Activated T-cell treated with anti-CD3 and anti-CD28 coated beads, Interleukin-2, amount 50 U/mL, for 24 hours (primary cell): ENCODE measurements around the gene CFAP43.
"Not testable (repeated sequence)": the region's sequence is repeated elsewhere in the genome, so short reads cannot be mapped to it uniquely, and the experiment has no call there.

Experiments
- DNase-seq: peaks from one replicate; pipeline ENCODE4 v3.0.0-alpha.2; 2020
- H3K27ac Mint-ChIP-seq: 2 replicates; pipeline ENCODE4 v1.8.0; 2020; ENCODE audit warnings: mild to moderate bottlenecking, mixed read lengths
- H3K27me3 Mint-ChIP-seq: 2 replicates; pipeline ENCODE4 v1.8.0; 2020; ENCODE audit warnings: mixed read lengths
- H3K36me3 Mint-ChIP-seq: 2 replicates; pipeline ENCODE4 v1.8.0; 2020; ENCODE audit warnings: low read depth, mixed read lengths
- H3K4me1 Mint-ChIP-seq: 2 replicates; pipeline ENCODE4 v1.8.0; 2020; ENCODE audit warnings: low read depth, mixed read lengths
- H3K4me3 Mint-ChIP-seq: 2 replicates; pipeline ENCODE4 v1.8.0; 2020; ENCODE audit warnings: mild to moderate bottlenecking, moderate library complexity, mixed read lengths
- H3K9me3 Mint-ChIP-seq: 2 replicates; pipeline ENCODE4 v1.8.0; 2020; ENCODE audit warnings: mixed read lengths

The CFAP43 gene

DNA sequence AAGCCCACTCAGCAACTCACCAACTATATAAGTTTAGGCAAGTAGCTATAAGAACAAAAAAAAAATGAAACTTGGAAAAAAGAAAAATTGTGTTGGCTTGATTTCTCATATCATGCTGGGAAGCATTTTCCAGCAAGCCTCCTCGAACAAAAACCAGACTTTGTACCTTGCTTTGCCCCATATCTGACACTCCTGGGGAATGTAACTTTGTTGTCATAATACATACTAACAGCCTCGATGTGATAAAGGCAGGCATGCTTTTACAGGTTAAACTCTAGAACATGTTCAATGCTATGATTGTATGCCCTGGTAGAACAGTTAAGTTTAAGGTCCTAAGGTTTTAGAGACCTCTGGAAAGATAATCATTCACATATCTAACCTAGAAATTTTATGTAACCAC is 11.6 kb downstream of the CFAP43 start:
- Mint-ChIP-seq H3K4me3 (no peak overlapping the region), H3K36me3 (no peaks in the 10 kb centered on the region), H3K9me3 (no peaks in the 10 kb centered on the region), H3K27me3 (peaks cover 19% of the 10 kb centered on the region), H3K4me1 (no peaks in the 10 kb centered on the region), H3K27ac (no peak overlapping the region)
- DNase-seq = no peak

DNA sequence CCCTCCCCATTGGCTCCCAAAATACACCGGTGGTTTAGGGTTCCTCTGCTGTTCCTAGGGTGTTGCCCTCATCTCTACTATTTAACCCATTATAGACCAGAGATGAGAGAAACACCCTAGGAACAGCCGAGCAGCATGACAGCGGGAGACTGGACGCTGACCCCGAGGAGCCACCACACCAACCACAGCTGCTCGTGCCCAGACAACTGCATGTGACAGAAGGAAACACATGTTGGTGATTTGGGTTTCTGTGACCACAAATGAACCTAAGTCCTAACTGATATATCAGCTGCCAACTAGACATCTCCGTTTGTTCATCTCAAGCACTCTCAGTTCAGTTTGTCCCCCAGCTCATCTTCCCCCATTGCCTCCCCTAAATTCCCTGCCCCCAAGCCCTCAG is 13.4 kb downstream of the CFAP43 start:
- no peaks in the 10 kb centered on the region for H3K4me1 Mint-ChIP-seq

DNA sequence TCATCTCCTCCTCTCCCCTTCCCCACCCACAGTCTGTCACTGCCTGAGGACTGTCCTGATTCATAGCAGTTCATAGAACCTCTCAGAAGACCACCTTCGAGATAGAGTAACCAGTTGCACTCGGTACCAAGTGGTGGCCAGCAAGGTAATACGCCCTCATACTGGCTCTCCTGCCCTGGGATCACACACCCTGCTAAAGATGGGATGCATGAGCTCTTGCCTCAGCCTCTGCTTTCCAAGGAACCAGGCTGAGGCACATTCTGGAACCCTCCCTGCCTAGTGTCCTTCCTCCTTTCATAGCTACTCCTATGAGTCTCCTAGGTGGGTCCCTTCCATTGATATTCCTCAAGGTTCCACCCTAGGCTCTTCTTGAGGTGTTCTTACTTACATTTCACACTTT is 15.5 kb downstream of the CFAP43 start:
- no peaks in the 10 kb centered on the region for H3K4me1 Mint-ChIP-seq
- no peaks in the 10 kb centered on the region for H3K36me3 Mint-ChIP-seq
- no peak overlapping the region for H3K4me3 Mint-ChIP-seq
- no peak overlapping the region for H3K27ac Mint-ChIP-seq
- no peak for DNase-seq
- H3K9me3 Mint-ChIP-seq = no peaks in the 10 kb centered on the region
- H3K27me3 Mint-ChIP-seq = peaks cover 17% of the 10 kb centered on the region

More for the DNA sequence above, 13.4 kb downstream of the CFAP43 start:
- H3K27ac Mint-ChIP-seq = no peak overlapping the region
- H3K27me3 Mint-ChIP-seq = peaks cover 18% of the 10 kb centered on the region
- H3K36me3 Mint-ChIP-seq = no peaks in the 10 kb centered on the region
- H3K4me3 Mint-ChIP-seq = no peak overlapping the region
- H3K9me3 Mint-ChIP-seq = no peaks in the 10 kb centered on the region
- DNase-seq = no peak

DNA sequence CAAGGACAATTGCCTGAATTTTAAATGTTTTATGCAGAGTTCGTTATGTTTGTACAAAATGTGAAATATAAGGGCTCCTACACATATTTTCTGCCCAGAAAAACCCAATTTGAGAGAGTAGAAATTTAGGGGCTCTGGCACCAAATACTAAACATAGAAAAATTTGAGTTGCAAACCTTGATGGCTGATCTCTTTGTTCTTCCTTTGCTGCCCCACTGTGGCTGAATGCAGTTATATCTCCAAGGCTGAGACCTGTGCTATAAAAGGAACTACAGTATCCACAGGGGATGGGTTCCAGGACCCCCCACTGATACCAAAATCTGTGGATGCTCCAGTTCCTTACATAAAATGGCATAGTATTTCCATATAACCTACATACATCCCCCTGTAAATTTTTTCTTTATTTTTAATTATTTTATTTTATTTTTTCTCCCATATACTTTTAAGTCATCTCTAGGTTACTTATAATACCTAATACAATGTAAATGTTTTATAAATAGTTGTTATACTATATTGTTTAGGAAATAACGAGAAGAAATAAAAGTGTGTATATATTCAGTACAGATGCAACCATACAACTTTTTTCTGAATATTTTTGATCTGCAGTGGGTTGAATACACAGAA is 22.5 kb downstream of the CFAP43 start:
- peaks cover 4% of the 10 kb centered on the region for H3K27me3 Mint-ChIP-seq
- H3K4me1 Mint-ChIP-seq = no peaks in the 10 kb centered on the region
- no peaks in the 10 kb centered on the region for H3K9me3 Mint-ChIP-seq
- no peak for DNase-seq
- no peak overlapping the region for H3K4me3 Mint-ChIP-seq
- no peak overlapping the region for H3K27ac Mint-ChIP-seq
- no peaks in the 10 kb centered on the region for H3K36me3 Mint-ChIP-seq

DNA sequence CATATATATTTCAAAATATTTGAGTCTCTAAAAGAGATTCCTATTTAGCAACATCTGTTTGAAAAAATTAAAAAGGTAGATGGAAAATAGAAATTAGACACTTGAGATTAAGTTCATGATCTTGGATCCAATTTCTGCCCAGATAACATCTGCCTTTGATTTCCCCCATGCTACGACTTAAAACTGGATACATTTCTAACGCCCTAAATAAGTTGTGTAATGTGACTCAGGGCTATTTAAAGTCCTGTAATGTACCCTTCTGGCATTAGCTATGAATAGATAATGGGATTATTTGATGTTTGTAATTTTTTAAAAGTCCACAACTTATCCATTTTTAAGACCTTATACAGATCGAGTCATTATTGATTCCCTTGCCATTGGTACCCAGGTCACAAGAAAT is 23.4 kb downstream of the CFAP43 start:
- DNase-seq = no peak
- Mint-ChIP-seq H3K27ac (no peak overlapping the region), H3K4me3 (no peak overlapping the region), H3K36me3 (no peaks in the 10 kb centered on the region), H3K9me3 (no peaks in the 10 kb centered on the region), H3K4me1 (no peaks in the 10 kb centered on the region), H3K27me3 (peaks cover 4% of the 10 kb centered on the region)

DNA sequence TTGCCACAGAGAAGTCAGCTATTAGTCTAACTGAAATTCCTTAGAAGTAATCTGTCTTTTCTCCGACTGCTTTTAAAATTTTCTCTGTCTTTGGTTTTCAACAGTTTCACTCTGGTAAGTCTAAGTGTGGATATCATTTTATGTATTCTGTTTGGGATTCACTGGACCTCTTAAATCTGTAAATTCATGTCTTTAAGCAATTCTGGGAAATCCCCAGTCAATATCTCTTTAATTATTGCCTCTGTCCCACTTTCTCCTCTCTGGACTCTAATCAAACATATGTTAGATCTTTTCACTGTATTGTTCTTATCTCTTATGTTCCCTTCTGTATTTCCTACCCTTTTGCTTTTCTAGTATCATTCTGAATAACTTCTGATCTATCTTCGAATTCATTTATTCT is 29.9 kb downstream of the CFAP43 start:
- H3K4me3 Mint-ChIP-seq = no peak overlapping the region
- no peaks in the 10 kb centered on the region for H3K36me3 Mint-ChIP-seq
- H3K27ac Mint-ChIP-seq = no peak overlapping the region
- no peaks in the 10 kb centered on the region for H3K9me3 Mint-ChIP-seq
- DNase-seq = no peak
- H3K4me1 Mint-ChIP-seq = no peaks in the 10 kb centered on the region
- H3K27me3 Mint-ChIP-seq = no peaks in the 10 kb centered on the region

DNA sequence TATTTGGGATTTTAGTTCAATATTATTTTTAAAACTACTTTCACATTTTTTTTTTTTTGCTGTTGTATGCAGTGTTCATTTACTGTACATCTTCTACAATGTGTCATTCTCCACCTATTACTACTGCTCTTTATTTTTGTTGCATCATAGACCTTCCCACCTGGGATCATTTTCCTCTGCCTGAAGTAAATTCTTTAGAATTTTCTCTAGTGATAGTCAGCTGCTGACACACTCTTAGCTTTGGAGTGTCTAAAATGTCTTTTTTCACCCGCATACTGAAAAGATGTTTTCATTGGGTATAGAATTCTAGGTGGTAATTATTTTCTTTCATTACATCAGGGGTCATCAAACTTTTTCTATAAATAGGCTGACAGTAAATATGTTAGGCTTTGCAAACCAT is 30.5 kb downstream of the CFAP43 start:
- H3K27ac Mint-ChIP-seq = no peak overlapping the region
- no peak overlapping the region for H3K4me3 Mint-ChIP-seq
- H3K9me3 Mint-ChIP-seq = no peaks in the 10 kb centered on the region
- no peak for DNase-seq
- peaks cover 2% of the 10 kb centered on the region for H3K27me3 Mint-ChIP-seq
- no peaks in the 10 kb centered on the region for H3K4me1 Mint-ChIP-seq
- no peaks in the 10 kb centered on the region for H3K36me3 Mint-ChIP-seq

DNA sequence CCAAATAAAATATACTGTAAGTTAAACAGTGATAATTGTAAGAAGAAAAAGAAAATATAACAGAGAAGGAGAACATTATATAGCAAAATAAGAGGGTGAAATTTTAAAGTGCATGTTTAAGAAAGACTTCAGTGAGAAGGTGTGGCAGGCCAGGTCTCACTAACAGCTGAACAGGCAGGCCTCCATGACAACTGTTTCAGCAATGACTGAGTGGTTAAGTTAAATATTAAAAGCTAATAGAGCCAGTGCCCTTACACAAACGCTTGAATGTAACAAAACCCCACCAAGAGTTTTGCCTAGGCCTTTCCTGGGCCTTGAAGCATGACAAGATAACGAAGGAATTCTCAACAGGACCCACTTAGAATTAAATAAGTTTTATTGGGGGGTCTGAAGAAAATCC is 32.6 kb downstream of the CFAP43 start:
- H3K4me3 Mint-ChIP-seq = no peak overlapping the region
- peaks cover 9% of the 10 kb centered on the region for H3K27me3 Mint-ChIP-seq
- H3K4me1 Mint-ChIP-seq = no peaks in the 10 kb centered on the region
- no peaks in the 10 kb centered on the region for H3K36me3 Mint-ChIP-seq
- no peaks in the 10 kb centered on the region for H3K9me3 Mint-ChIP-seq
- DNase-seq = no peak
- no peak overlapping the region for H3K27ac Mint-ChIP-seq

DNA sequence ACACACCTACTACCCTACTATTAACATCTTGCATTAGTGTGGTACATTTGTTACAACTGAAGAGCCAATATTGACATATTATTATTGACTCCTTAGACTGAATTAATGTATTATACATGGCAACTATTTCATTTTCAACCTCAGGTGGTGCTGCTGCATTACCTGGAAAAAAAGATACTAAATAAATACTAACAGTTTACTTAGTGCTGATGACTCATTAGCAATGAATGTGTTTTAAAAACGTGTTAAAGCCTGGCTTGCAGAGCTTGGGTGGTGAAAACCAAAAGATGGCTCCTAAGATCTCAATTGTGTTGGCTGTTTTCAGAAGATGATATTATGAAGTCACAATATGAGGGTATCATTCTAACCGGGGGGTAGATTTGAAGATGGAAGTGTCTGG is 34.8 kb downstream of the CFAP43 start:
- H3K4me1 Mint-ChIP-seq = no peaks in the 10 kb centered on the region
- peaks cover 11% of the 10 kb centered on the region for H3K27me3 Mint-ChIP-seq
- H3K9me3 Mint-ChIP-seq = no peaks in the 10 kb centered on the region
- H3K36me3 Mint-ChIP-seq = no peaks in the 10 kb centered on the region
- no peak for DNase-seq
- no peak overlapping the region for H3K27ac Mint-ChIP-seq
- no peak overlapping the region for H3K4me3 Mint-ChIP-seq

DNA sequence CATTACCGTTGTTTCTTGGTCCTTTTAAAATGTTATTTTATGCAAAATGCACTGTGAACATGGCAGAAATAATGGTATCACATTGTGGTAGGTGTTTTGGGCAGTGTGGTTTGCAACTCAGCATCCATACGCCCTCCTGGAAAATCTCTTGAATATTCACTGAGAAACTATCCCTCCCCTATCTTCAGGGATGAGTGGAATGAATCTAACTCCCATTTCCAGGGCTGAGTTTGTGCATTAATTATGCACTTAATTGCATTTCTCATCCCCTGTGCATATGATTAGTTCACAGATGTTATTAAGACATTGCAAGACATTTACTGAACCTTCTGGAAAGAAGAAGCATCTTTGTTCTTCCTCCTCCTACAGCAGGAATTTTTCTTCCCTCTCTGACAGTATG is 36.5 kb downstream of the CFAP43 start:
- Mint-ChIP-seq H3K27ac (no peak overlapping the region), H3K4me1 (no peaks in the 10 kb centered on the region), H3K9me3 (no peaks in the 10 kb centered on the region), H3K27me3 (peaks cover 11% of the 10 kb centered on the region), H3K36me3 (no peaks in the 10 kb centered on the region), H3K4me3 (no peak overlapping the region)
- DNase-seq = no peak

DNA sequence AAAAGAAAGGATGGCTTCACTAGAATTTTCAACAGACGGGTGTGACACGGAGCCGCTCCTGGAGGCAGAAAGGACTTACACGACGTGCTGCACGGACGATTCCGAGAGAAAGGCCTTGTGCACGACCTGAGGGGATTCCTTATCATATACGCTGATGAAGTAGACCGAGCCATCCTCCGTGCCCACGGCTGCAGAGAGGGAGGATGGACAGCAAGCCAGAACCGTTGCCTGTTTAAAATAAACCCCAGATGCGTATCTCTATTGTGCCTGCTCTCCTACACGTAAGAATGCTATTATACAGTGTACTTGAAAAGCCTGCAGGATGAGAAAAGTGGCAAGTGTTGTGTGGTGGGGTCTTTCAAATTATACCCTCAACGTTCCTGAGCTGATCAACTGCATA is 38.4 kb downstream of the CFAP43 start:
- Mint-ChIP-seq H3K27ac (no peak overlapping the region), H3K36me3 (no peaks in the 10 kb centered on the region), H3K4me3 (no peak overlapping the region), H3K9me3 (no peaks in the 10 kb centered on the region), H3K27me3 (peaks cover 15% of the 10 kb centered on the region), H3K4me1 (no peaks in the 10 kb centered on the region)
- no peak for DNase-seq

DNA sequence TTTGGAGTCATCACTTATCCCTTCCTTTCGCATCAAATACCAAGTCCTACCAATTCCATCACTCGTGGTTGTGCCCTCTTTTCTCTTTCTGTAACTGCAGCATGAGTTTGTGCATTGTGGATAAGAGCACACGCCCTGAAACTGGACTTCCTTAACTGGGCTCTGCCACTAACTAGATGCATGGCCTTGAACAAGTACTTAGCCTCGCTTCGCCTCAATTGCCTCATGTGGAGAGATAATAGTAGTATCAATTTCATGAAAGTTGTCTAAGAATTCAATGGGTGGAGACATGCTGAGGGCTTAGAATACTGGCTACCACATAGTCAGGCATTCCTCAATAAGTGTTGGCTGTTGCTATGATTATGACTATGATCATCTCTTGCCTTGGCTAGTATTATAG is 41.5 kb downstream of the CFAP43 start:
- H3K9me3 Mint-ChIP-seq = no peaks in the 10 kb centered on the region
- DNase-seq = no peak
- H3K4me1 Mint-ChIP-seq = no peaks in the 10 kb centered on the region
- H3K27me3 Mint-ChIP-seq = peaks cover 10% of the 10 kb centered on the region
- H3K27ac Mint-ChIP-seq = no peak overlapping the region
- H3K4me3 Mint-ChIP-seq = no peak overlapping the region
- no peaks in the 10 kb centered on the region for H3K36me3 Mint-ChIP-seq

DNA sequence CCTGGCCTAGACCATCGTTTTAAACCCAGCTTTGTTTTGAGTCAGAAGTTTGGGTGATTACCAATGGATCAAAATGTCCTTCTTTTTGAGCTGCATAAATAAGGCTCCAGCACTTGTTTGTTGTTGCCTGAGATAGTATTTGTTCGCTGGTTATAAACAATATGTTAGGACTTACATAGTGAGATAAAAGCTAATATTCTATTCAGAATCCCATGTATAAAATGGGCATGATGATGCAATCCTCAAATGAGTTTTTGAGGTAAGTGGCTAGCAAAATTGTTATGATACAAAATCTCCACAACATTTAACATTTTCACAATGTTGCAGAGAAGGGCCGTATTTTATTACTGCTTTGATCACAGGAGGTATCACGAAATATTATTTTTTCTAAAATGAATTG is 48.5 kb downstream of the CFAP43 start:
- Mint-ChIP-seq H3K4me3 (no peak overlapping the region), H3K27ac (no peak overlapping the region), H3K9me3 (no peaks in the 10 kb centered on the region), H3K27me3 (no peaks in the 10 kb centered on the region), H3K36me3 (no peaks in the 10 kb centered on the region), H3K4me1 (peaks cover 3% of the 10 kb centered on the region)
- DNase-seq = no peak

DNA sequence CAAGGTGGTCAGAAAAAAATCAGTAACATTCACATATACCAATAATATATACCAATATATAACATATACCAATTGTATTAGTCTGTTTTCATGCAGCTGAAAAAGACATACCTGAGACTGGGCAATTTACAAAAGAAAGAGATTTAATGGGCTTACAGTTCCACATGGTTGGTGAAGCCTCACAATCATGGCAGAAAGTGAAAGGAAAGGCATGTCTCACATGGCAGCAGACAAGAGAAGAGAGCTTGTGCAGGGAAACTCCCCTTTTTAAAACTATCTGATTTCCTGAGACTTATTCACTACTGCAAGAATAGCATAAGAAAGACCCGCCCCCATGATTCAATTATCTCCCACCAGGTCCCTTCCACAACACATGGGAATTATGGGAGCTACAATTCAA is 58.0 kb downstream of the CFAP43 start:
- not testable (repeated sequence) for H3K27ac Mint-ChIP-seq, H3K27me3 Mint-ChIP-seq, H3K9me3 Mint-ChIP-seq

DNA sequence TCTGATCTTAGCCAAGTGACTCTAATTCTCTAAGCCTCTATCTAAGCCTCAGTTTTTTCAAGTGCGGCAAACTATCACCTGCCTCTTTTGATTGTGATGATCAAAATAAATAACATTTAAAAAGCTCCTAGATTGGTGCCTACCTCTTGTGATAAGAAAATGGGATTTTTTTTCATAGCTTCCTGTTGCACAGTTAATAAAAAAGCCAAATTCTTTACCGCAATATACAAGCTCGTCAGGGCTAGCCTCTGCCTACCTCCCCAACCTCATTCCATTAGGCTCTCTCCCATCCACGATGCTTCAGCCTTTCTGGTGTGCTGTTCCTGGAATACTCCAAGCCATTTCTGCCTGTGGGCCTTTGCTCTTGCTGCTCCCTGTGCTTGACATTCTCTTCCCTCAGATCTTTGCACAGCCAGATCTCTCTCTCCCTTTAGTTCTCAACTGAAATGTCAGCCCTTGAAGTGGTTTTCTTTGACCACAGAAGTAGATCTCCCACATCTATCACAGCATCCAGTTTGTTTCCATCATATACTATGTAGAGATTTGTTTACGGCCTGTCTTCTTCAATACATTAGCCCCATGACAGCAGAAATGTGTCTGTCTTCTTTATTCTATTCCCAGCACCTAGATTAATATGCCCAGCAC is 61.4 kb downstream of the CFAP43 start:
- H3K9me3 Mint-ChIP-seq = peaks cover 9% of the 10 kb centered on the region
- no peak overlapping the region for H3K27ac Mint-ChIP-seq
- H3K4me1 Mint-ChIP-seq = peaks cover 17% of the 10 kb centered on the region
- DNase-seq = no peak
- H3K4me3 Mint-ChIP-seq = no peak overlapping the region
- H3K27me3 Mint-ChIP-seq = peaks cover under 1% of the 10 kb centered on the region
- no peaks in the 10 kb centered on the region for H3K36me3 Mint-ChIP-seq

More for the DNA sequence above, 58.0 kb downstream of the CFAP43 start:
- peaks cover 19% of the 10 kb centered on the region for H3K4me1 Mint-ChIP-seq
- DNase-seq, H3K36me3 Mint-ChIP-seq, H3K4me3 Mint-ChIP-seq: not testable (repeated sequence)

DNA sequence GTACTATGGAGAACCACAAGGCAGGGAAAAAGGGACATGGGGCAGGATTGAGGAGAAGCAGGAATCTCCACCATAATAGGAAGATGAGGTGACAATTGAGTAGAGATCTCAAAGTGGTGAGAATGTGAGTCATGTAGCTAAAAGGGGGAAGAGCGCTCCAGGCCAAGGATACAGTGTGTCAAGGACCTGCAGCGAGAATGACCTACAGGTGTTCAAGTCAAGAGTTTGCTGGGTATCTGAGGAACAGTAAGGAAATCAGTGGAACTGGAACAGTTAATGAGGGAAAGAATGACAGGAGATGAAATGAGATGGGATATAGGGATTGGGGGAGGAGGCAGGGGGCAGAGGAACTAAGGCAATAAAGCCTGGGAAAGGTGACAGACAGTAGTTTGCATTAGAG is 76.6 kb downstream of the CFAP43 start:
- Mint-ChIP-seq H3K4me3 (no peak overlapping the region), H3K36me3 (peaks cover 2% of the 10 kb centered on the region), H3K4me1 (no peaks in the 10 kb centered on the region), H3K27ac (no peak overlapping the region), H3K27me3 (peaks cover 13% of the 10 kb centered on the region), H3K9me3 (peaks cover 17% of the 10 kb centered on the region)
- no peak for DNase-seq
